Measurements from ENCODE around the gene LAMA1.
"Not testable (repeated sequence)": the region's sequence is repeated elsewhere in the genome, so short reads cannot be mapped to it uniquely, and the experiment has no call there.

Gene LAMA1

DNA sequence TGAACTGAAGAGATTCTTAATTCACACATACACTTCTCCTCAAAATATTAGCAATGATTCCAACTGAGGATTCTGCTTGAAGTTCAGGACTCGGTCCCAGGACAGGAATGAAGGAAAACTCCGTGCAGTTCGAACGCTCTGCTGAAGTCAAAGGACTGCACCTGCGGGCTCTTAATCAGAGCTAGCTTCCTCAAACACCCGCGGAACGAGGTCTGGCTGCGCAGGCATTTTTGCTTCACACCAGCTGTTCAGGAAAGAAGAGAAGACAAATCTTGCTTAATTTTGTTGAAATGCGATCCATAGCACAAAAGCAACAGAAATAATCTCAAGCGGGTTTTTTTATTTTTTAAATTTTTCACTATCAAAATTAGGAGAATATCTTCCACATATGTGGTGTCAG is 175.6 kb downstream of the LAMA1 start:
- DNase-seq: no peak

DNA sequence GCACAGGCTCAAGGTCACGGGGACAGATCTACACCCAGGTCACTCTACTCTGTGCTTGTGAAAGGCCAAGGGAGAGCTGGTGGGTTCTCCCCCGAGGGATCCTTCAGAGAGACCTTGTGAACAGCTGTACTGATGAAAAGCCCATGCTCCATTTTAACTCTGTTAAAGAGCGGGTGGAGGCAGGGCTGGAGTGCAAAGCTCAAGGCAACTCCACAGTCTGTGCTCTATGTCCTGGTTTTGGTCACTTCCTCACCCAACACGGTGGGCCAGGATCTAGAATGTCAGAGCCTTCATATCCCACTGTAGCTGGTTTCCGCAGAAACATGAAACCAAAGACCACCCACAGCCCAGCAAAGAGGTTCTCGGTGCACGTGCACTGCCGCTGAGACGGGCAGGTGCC is 177.1 kb downstream of the LAMA1 start:
- no peak for DNase-seq

DNA sequence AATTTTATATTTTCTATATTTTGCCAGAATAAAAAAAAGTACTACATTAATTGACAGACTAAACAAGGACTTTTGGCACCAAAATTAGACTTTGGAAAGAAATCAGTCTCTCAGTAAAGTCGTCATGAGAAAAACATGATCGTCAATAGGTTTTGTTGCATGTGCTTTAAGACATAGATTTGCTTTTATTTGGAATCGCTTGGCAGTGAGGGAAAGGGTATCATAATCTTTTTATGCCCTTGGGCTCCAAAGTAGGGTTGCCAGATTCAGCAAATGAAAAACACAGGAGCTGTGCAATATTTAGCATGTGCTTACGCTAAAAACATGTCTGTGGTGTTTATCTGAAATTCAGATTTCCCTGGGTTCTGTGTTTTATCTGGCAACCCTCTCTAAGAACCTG is 177.6 kb downstream of the LAMA1 start:
- no peak for DNase-seq

DNA sequence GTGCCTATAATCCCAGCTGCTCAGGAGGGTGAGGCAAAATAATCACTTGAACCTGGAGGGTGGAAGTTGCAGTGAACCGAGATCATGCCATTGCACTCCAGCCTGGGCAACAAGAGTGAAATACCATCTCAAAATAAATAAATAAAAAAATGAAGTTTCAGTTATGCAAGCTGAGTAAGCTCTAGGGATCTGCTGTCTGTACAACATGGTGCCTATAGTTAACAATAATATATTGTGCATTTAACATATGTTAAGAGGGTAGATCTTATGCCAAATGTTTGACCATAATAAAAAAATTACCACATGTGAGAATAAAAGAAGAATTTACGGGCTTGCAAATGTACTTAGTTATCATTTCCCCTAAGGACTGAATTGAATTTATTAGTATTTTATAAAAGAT is 179.2 kb downstream of the LAMA1 start:
- not testable (repeated sequence) for DNase-seq

DNA sequence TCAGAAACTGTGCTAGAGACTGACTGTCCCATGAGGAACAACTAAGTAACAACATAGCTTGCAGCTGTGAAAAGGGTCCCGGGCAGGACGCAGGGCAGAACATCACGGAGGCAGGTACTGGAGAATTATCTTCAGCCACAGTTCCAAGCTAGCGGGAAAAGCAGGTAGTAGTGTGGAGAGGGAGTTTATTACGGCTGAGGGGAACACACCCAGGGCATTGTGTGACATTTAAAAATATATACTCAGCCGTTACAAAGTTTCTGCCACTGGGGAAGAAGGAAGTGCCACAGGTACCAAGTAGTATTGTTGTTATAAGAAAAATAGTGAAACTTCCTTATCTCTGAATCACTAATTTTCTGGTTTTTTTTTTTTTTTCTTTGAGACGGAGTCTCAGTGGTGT is 179.6 kb downstream of the LAMA1 start:
- DNase-seq: no peak

DNA sequence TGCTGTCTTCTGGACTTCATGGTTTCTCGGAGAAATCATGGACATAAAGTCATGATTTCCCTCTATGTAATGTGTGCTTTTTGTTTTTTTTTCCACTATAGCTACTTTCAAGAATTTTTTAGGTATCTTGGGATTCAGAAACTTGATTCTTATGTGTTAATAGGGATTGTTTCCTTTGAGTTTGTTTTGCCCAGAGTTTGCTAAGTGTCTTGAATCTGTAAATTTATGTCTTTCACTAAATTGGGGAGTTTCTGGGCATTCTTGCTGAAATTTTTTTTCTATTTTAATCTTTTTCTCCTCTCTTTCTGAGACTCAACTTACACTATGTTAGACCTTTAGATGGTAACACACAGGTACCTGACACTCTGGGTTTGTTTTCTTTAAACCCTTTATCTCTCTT is 182.7 kb downstream of the LAMA1 start:
- no peak for DNase-seq

DNA sequence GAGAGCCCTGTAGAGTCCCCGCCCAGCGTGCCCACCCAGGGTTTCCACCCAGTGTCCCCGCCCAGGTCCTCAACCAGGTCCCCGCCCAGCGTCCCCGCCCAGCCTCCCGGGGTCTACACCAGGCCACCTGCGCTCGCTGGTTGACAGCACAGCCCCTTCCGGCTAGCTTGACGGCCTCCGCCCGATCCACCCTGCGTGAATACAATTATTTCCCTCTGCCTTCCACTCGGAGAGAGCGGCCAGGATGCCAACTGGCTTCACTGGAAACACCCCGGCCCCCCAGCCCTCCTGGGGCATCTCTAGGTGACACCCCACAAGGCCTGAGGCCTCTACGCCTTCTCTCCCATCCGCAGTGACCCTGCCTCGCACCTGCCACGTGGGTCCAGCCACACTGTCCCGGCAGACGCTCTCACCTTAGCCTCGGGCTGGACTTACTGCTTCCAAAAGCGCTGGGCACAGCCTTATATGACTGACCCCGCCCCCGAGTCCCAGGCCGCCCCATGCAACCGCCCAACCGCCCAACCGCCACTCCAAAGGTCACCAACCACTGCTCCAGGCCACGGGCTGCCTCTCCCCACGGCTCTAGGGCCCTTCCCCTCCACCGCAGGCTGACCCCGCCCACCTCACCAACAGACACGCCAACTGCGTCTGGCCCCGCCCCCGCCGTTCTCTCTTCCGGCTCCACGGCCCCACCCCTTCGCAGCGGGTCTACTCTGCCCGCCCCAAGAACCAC is 188.1 kb downstream of the LAMA1 start:
- DNase-seq: no peak

DNA sequence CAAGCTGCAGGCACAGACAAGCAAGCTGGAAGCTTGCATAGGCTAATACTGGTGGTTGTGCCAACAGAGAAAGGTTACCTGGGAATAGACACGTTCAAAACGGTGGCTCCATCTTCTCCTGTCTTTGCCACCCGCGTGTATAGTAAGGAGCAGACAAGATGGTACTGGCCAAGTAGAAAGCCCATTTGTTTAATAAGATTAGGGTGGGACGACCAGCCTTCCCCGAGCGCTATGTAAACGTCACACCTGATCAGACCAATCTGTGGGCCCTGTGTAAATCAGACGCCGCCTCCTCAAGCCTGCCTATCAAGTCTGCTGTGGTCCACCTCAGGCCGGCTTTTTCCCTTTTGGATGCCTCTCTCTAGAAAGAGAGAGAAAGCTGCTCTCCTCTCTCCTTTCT is 189.2 kb downstream of the LAMA1 start:
- no peak for DNase-seq

DNA sequence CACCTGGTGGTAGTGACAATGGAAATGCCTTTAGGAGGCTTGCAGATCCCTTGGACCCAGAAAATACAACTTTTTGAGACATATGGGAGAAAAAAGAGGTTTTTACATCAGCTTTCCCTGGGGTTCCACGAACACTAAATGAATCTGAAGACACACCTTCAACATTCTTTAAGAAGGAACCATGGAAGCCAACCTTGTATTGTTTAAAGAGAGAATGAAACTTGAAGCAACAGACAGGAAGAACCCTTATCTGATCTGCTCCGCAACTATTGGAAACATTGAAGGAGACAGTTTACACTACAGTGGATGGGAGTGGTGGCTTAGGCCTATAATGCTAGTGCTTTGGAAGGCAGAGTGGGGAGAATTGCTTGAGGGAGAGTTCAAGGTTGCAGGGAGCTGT is 190.4 kb downstream of the LAMA1 start:
- no peak for DNase-seq

DNA sequence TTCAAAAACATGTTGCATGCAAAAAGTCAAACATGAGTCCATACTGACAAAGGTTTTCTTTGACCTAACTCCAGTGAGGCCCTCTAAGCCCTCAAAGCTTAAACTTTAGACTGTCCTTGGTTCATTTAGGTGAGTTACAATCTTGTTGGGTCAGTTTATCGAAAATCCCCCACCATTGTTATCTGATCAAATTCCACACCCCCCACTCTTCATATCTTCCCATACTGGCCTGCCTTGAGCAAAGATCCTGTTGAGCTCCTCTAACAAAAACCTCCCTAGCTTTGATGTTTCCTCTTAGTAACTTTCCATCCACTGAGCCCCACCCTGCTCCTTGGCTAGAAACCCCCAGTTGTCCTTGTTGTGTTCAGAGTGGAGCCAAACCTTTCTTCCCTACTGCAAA is 194.4 kb downstream of the LAMA1 start:
- no peak for DNase-seq

DNA sequence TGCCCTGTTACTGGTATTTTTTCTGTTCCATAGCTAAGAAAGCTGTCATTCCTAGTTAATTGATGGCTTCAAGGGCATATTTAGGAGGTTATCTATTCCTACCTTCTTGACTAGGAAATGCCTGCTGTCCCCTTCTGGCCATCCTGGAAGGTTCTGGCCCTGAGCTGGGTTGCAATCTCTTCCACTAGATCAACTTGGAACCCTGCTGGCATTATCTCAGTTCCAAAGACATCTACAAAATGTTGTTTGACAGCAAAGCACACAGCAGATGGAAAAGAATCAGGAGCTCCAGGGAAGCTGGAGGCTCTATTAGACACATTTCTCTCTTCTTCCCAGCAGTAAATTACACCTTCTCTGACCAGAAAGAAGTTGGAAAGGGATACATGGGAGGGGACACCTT is 196.0 kb downstream of the LAMA1 start:
- DNase-seq: no peak

DNA sequence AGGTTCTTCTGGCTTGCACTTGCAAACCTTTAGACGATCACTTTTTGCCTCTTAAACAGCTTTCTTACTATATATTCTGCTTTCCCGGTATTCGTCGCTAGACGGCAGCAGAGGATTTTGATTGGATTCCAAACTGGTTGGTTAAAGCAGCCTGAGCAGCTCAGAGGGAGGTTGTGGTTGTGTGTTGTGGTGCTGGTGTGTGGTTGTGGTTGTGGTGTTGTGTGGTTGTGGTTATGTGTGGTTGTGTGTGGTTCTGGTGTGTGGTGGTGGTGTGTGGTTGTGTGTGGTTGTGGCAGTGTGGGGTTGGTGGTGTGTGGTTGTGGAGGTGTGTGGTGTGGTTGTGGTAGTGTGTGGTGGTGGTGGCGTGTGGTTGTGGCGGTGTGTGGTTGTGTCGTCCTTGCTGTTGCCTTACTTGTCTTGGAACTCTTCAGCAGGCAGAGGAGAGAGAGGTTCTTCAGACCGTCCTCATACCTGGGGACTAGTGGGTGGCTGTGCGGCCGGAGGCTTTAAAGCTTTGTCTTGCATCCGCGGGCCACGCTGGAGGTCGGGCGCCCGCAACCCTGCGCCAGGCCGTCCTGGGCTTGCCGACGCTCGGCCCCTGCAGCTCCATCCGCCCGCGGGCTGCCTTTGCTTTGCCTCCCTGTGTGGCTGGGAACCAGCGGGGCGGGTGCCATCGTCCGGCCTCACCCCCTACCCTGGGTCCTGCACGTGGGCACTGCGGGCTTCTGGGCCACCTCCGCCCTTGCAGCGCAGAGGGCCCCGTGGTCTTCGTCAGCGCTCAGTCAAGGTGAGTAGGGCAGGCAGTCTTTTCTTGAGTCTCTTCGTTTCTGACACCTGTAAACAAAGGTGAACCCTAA is 197.3 kb downstream of the LAMA1 start:
- peak; percentile 71 for DNase-seq

DNA sequence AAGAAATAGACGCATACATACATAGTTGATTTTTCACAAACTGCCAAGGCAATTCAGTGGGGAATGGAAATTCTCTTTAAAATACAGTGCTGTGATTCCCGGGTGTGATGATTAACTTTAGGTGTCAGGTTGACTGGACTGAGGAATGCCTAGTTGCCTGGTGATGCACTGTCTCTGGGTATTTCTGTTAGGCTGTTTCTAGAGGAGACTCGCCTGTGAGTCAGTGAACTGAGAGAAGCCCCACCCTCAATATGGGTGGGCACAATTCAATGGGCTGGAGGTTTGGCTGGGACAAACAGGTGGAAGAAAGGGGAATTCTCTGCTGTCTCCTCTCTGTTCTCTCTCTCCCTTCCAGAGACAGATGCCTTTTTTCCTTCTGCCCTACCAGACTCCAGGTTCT is 200.5 kb downstream of the LAMA1 start:
- DNase-seq: peak; percentile 10

DNA sequence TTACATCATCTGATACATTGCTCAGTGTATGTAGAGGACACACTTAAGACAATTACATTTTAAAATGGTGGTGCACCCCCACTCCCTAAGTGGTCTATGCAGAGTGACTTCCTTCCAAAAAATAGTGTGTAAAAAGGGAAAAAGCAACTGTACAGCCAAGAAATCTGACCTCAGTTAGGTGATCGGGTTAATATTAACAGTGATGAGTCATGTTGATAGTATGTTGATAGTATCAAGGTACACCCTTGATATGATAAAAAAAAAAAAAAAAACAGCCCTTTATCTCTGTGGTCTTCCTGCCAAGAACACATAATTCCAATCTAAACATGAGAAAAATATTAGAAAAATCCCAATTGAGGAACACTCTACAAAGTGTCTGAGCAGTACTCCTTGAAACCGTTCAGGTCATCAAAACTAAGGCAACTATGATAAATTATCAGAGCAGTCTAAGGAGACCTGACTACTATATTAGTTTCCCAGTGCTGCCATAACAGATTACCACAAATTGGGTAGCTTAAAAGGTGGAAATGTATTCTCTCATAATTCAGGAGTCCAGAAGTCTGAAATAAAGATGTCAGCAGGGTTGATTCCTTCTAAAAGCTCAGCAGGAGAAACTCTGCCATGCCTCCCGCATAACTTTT is 216.2 kb downstream of the LAMA1 start:
- DNase-seq: no peak

DNA sequence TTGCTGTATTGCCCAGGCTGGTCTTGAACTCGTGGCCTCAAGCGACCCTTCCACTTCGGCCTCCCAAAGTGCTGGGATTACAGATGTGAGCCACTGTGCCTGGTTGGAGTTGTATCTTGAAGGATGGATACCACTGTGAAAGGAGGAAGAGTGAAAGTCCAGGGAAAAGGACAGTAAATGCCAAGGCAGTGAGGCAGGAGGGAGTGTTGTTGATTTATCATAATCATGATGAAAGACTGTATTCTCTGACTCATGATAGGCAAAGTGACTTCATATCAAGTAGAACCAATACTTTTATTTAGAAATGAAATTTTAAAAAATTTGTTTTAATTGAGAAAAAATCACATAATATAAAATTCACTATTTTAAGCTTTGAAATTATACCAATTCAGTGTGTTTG is 225.8 kb downstream of the LAMA1 start:
- DNase-seq: peak; percentile 14
